Lower lobe of right lung (tissue), 2 donors: ENCODE results near the gene CCT6A. TPM values are rescaled to one million over a fixed set of nuclear protein-coding genes. Genes with fewer than 3 reads are reported as not detected.
"Not testable (repeated sequence)": the region's sequence is repeated elsewhere in the genome, so short reads cannot be mapped to it uniquely, and the experiment has no call there.

Source experiments
- ATAC-seq, 2 donors: fragments of 200-7000 bp; cut with Tn5 transposase; one replicate each; pipeline ENCODE4 v1.9.1; 2020 to 2022; ENCODE audit warnings: mild to moderate bottlenecking in 2 of 2, moderate library complexity in 2 of 2
- DNase-seq: peaks from one replicate; pipeline ENCODE4 v3.0.0-alpha.2; 2020
- H3K27ac ChIP-seq: fragments of 200-600 bp; one replicate; pipeline ENCODE4 v1.8.0; 2022
- H3K27me3 ChIP-seq: fragments of 200-600 bp; one replicate; pipeline ENCODE4 v1.8.0; 2022; ENCODE audit warnings: low read depth
- H3K36me3 ChIP-seq: fragments of 200-600 bp; one replicate; pipeline ENCODE4 v1.8.0; 2022; ENCODE audit warnings: mild to moderate bottlenecking
- H3K4me1 ChIP-seq: fragments of 200-600 bp; one replicate; pipeline ENCODE4 v1.8.0; 2022
- H3K4me3 ChIP-seq: fragments of 200-600 bp; one replicate; pipeline ENCODE4 v1.8.0; 2022; ENCODE audit warnings: mild to moderate bottlenecking
- H3K9me3 ChIP-seq: fragments of 200-600 bp; one replicate; pipeline ENCODE4 v1.8.0; 2022
- intact Hi-C: fragments of 100-400 bp; cut with DNase I; formaldehyde crosslinking; loops from one replicate; pipeline ENCODE4 v1.11.0; 2022
- long read RNA-seq: library from polyadenylated mRNA; unstranded; transcript quantifications from one replicate; pipeline ENCODE4 v2.0.0, GENCODE V29; 2021
- total RNA-seq: library from RNA; stranded (reverse); fragmentation: NEBNext Ultra II Directional; extraction: Animal tissue kit (Norgen Biotek cat#: 25700); gene quantifications from one replicate; pipeline ENCODE4 v1.2.1, GENCODE V29; 2021
- TF ChIP-seq, protein P1 (sequence below): fragments of 200-600 bp; IDR thresholded peaks from one replicate; pipeline ENCODE4 v1.8.0; 2022; ENCODE audit warnings: antibody characterized with exemption, mild to moderate bottlenecking
- donor health status: DM: no; HTN: yes; CAD: no; lungs with severe emphysema.

Gene CCT6A, protein sequence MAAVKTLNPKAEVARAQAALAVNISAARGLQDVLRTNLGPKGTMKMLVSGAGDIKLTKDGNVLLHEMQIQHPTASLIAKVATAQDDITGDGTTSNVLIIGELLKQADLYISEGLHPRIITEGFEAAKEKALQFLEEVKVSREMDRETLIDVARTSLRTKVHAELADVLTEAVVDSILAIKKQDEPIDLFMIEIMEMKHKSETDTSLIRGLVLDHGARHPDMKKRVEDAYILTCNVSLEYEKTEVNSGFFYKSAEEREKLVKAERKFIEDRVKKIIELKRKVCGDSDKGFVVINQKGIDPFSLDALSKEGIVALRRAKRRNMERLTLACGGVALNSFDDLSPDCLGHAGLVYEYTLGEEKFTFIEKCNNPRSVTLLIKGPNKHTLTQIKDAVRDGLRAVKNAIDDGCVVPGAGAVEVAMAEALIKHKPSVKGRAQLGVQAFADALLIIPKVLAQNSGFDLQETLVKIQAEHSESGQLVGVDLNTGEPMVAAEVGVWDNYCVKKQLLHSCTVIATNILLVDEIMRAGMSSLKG
- total RNA-seq: 75.3 TPM
- long read RNA-seq, transcript CCT6A-201 (14 exons, 2,719 nt): major isoform, 149 of 173 reads
- long read RNA-seq, partial matches to known transcripts: 11 of 173 reads
- long read RNA-seq, other reads (novel, unspliced or antisense): 10 of 173 reads

DNA sequence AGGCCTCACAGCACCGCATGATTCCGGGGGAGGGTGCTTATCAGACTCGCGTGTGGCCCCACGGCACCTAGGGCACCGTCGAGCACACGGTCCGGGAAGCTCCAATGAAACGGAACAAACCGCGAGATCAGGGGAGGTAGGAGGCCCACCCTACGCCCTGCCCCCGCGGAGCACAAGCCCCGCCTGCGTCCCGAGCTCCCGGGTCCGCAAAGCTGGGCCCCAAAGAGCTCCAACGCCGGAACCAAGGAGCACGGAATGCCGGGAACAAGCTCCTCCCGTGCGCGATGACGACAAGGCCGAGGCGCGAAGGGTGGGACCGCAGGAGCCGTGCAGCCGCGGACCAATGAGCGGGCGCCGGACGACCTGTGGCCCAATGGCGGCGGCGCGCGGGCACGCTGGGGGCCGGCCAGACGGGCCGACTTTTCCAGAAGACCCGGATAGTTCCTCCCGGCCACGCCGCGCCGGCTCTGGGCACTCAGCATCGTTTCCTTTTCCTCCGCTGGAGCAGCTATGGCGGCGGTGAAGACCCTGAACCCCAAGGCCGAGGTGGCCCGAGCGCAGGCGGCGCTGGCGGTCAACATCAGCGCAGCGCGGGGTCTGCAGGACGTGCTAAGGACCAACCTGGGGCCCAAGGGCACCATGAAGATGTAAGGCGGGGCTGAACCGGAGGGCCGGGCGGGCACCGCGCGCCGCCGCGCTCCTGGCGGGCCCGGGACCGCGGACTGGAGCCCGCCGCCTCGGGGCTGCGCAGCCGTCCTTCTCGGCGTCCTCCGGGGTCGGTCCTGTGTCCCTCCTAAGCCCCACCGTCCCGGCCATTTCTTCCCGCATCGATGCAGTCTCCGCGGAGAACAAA, at the start of gene CCT6A, which contains the start of gene PSPH:
TSS of gene CCT6A (plus strand) at position 427 of the 853 bp plus-strand sequence. CDS start at position 511, 84 bp downstream.
TSS of gene PSPH (minus strand) at position 106 of the 853 bp plus-strand sequence. CDS start 30,232 bp downstream, outside the sequence.
- peak; percentile 99 for DNase-seq
- no peaks in the 10 kb centered on the region for H3K9me3 ChIP-seq
- H3K27ac ChIP-seq: peak within 1 kb of the TSS; percentile 93
- no peaks in the 10 kb centered on the region for H3K27me3 ChIP-seq
- peaks cover 32% of the 10 kb centered on the region for H3K4me1 ChIP-seq
- H3K4me3 ChIP-seq: peak within 1 kb of the TSS; percentile 79
- intact Hi-C loops: no loop called here
- peak; percentile 99 for ATAC-seq
- TF ChIP-seq, protein P1, sequence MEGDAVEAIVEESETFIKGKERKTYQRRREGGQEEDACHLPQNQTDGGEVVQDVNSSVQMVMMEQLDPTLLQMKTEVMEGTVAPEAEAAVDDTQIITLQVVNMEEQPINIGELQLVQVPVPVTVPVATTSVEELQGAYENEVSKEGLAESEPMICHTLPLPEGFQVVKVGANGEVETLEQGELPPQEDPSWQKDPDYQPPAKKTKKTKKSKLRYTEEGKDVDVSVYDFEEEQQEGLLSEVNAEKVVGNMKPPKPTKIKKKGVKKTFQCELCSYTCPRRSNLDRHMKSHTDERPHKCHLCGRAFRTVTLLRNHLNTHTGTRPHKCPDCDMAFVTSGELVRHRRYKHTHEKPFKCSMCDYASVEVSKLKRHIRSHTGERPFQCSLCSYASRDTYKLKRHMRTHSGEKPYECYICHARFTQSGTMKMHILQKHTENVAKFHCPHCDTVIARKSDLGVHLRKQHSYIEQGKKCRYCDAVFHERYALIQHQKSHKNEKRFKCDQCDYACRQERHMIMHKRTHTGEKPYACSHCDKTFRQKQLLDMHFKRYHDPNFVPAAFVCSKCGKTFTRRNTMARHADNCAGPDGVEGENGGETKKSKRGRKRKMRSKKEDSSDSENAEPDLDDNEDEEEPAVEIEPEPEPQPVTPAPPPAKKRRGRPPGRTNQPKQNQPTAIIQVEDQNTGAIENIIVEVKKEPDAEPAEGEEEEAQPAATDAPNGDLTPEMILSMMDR: no peak
- peaks cover 40% of the 10 kb centered on the region for H3K36me3 ChIP-seq

DNA sequence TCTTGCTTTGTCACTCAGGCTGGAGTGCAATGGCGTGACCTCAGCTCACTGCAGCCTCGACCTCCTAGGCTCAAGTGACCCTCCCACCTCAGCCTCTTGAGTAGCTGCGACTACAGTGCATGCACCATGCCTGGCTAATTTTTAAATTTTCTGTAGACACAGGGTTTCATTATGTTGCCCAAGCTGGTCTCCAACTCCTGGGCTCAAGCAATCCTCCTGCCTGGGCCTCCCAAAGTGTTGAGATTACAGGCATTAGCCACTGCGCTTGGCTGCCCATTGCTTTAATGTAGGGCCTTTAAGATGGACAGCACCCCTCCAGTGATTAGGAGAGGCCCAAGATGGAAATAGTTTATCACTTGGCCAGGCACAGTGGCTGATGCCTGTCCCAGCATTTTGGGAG, 47.8 kb upstream of the CCT6A start:
- Histone ChIP-seq H3K9me3 (no peaks in the 10 kb centered on the region), H3K27me3 (no peaks in the 10 kb centered on the region), H3K27ac (no peak overlapping the region), H3K4me1 (no peaks in the 10 kb centered on the region), H3K4me3 (no peak overlapping the region), H3K36me3 (peaks cover 16% of the 10 kb centered on the region)
- ATAC-seq (no peak), DNase-seq (no peak)
- TF ChIP-seq, protein P1: no peak
- intact Hi-C loops: loop anchor here (10.0 kb wide), 1 partner anchor 71 kb away; no protein-coding TSS in a partner anchor

DNA sequence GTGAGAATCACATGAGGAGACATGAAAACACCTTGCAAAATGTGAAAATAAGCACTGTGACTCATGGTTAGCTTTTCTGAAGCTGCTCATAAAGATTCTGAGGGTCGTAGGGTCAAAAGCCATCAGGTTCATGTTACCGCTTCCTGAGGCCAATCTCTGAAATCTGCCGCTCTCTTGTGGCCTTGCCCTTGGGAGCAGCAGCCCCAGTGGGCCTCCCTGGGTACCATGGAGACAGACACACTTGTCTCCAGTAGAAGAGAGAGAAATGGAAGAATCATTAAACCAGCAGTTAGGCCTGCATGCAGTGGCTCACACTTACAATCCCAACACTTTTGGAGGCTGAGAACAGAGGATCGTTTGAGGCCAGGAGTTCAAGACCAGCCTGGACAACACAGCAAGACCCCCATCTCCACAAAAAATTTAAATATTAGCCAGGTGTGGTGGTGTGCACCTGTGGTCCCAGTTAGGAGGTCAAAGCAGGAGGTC, 44.4 kb upstream of the CCT6A start:
- Histone ChIP-seq H3K36me3 (peaks cover 10% of the 10 kb centered on the region), H3K4me1 (no peaks in the 10 kb centered on the region), H3K27me3 (no peaks in the 10 kb centered on the region), H3K4me3 (no peak overlapping the region), H3K27ac (no peak overlapping the region), H3K9me3 (no peaks in the 10 kb centered on the region)
- ATAC-seq (no peak), DNase-seq (no peak)
- TF ChIP-seq, protein P1: no peak
- intact Hi-C loops: loop anchor here (10.0 kb wide), 1 partner anchor 68 kb away; no protein-coding TSS in a partner anchor

DNA sequence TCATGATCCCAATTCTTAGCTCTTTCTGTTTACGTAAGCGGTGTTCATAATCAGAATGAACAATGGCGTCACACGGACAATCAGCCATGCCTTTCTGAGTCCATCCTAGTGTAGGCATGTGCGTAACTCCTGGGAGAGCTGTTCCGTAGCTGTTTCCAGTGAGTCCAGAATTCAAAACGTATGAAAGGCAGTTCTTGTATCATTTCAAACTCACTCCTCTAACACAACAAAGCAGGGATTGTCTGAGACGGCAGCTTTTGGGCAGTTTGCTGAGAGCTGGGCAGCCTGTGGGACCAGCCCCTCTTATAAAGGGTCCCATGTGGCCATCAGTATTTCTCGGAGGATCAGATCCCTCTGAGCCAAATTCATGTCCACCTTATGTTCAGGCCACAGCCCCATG, 43.7 kb upstream of the CCT6A start:
- intact Hi-C loops: loop anchor here (10.0 kb wide), 1 partner anchor 67 kb away; no protein-coding TSS in a partner anchor
- no peak overlapping the region for H3K27ac ChIP-seq
- DNase-seq (no peak), ATAC-seq (no peak)
- peaks cover 10% of the 10 kb centered on the region for H3K36me3 ChIP-seq
- H3K4me3 ChIP-seq: no peak overlapping the region
- no peaks in the 10 kb centered on the region for H3K4me1 ChIP-seq
- TF ChIP-seq, protein P1: no peak
- no peaks in the 10 kb centered on the region for H3K27me3 ChIP-seq
- no peaks in the 10 kb centered on the region for H3K9me3 ChIP-seq

DNA sequence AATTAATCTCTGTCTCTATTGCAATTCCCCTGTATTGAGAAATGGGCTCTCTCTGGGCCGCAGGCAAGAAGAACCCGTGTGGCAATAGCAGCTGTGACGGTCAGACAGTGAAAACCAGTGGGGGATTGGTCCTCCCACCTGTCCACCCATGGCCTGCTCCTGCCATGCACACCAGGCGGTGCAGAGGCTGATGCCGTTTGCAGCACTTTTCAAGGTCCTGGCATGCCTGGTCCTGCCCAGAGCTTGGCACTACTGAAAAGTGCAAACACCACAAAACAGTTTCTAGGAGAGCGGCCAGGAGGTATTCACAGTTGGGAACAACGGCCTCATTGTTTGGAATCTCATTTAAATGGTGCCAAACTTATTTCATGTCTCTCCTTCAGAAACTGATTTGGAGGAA, 41.9 kb upstream of the CCT6A start:
- TF ChIP-seq, protein P1: no peak
- Histone ChIP-seq H3K36me3 (peaks cover 13% of the 10 kb centered on the region), H3K9me3 (no peaks in the 10 kb centered on the region), H3K27ac (no peak overlapping the region), H3K27me3 (no peaks in the 10 kb centered on the region), H3K4me1 (no peaks in the 10 kb centered on the region), H3K4me3 (no peak overlapping the region)
- intact Hi-C loops: loop anchor here (10.0 kb wide), 1 partner anchor 65 kb away; no protein-coding TSS in a partner anchor
- DNase-seq (no peak), ATAC-seq (no peak)

DNA sequence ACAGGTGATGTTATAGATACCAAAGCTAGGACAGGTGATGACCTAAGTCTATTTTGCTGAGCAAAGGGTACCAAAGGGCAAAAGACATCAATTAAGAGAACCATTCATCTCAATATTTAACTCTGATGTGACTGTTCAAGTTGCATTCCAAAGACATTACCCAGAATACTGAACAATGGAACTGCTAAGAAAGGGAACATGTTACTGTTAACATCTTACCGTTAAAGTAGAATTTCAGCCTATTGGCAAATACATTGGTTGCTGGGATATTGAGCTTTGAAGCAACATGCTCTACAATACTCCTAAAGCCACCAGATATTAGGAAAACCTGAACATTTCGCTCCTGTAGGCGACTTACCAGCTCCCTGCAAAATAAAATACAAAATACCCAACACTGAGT, 34.5 kb upstream of the CCT6A start:
- intact Hi-C loops, ATAC-seq: not testable (repeated sequence)

More for the DNA sequence above, 34.5 kb upstream of the CCT6A start:
- not testable (repeated sequence) for H3K4me1 ChIP-seq, H3K9me3 ChIP-seq, H3K27me3 ChIP-seq, H3K4me3 ChIP-seq, DNase-seq, H3K27ac ChIP-seq
- peaks cover 25% of the 10 kb centered on the region for H3K36me3 ChIP-seq
